Measurements from ENCODE around the gene ADD2.

Gene ADD2

DNA sequence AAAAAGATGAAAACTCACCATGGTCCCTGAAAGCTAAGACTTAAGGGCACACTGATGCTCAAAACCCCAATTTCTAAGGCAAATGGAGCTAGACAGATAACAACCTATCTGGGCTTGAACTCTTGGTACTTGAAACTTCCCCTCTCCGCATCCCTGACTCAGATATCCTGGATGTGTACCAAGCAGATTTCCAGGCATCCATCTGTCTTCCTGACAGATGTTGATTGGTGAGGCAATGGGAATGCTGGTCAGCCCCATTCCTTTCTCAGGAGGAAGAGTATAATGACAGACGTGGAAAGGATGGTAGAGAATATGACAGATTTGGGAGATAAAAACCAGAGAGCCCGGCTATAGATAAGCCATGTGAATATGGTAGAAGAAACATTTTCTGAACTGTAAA is 69.2 kb downstream of the ADD2 start:
- DNase-seq, result no peak

GRCh38 chr2:70697603-70698383 is 70.2 kb downstream of the ADD2 start:
- DNase-seq, result no peak

GRCh38 chr2:70696142-70696541 is 71.9 kb downstream of the ADD2 start:
- no peak for DNase-seq

GRCh38 chr2:70692256-70692655 is 75.7 kb downstream of the ADD2 start:
- DNase-seq, result no peak

DNA sequence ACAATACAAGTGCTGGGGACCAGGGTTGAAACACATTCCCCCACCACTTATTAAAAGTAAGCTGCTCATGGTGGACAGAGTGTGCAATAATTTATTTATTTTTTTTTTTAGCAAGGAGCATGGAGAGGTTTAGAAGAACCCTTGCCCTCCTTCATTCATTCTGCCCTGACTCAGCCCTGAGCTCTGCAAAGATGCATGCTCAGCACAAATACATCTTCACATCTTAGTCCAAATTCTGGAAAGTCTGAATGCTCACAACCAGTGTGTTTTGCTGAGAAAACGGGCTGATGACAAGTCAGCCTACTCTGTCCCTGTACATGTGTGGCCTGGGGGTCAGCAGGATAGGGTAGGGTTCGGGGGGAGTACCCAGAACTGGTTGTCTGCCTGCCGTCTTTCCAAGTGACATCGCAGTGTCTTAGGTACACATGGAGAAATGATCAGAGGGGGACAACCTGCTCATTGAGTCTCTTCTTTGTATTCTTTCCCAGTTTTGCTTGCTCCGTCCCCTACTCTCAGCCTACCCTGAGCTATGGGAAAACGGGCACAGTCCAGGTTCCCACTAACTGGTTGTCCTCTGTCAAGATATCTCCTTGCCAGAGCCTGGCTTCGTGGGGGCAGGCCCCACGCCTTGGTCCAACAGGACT is 76.4 kb downstream of the ADD2 start:
- no peak for DNase-seq

DNA sequence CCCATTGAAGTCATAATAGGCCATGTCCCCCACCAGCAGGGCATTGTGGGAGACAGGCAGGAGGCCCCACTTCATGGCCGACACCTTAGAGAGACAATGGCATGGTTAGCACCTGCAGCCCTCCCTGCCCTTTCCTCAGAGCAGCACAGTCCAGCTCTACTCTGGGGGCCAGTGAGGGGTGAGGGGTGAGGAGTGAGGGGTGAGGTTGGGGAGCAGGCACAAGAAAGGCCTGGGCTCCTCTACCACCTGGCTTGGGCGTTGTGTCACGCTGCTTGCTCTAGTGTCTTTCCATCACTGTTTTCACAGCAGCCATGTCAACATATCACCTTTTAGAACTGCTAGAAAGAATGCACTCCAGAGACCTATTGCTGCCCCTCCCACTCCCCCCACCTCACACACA is 77.2 kb downstream of the ADD2 start:
- DNase-seq, result no peak

DNA sequence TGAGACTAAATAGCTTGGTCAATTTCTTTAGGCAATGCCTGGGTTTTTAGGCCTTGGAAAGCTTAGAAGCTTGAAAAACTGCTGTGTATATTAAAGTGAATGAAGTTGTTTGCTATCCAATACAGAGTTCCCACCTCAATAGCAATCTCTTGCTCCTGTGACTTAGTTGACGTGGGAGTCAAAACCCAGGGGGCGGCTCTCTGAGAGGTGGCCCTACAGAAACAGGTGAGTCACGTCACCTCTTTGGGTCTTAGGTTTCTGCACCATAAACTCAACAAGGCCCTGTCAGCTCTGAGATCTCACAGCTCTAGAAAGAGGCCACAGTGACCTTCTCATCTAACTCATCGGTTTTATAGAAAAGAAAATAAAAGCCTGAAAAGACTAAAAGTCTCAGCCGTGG is 79.6 kb downstream of the ADD2 start:
- no peak for DNase-seq

- DNase-seq, result no peak
Observed at GRCh38 chr2:70687461-70687795, 80.6 kb downstream of the ADD2 start.

- peak in 1 of 2 experiments; percentile 27 for DNase-seq
Observed at GRCh38 chr2:70686577-70687460, 81.2 kb downstream of the ADD2 start.

DNA sequence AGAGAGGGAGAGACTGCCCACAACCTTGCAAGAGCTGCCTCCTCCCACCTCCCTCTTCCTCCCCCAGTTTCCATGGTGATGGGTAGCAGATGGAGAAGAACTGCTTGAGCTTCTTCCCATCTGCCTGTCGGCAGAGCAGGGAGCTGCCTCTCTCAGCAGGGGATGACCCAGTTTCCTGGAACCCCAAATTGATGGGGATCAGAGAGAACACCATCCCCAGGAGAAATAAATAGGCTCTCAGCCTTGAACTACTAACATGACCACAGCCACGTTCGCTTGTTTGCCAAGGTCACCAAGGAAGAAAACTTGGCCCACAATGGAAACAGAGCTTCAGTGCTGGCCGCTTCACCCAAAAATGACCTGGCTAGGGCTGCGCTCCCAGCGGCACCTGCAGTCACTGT is 82.2 kb downstream of the ADD2 start:
- peak; percentile 78 to 99 for DNase-seq

DNA sequence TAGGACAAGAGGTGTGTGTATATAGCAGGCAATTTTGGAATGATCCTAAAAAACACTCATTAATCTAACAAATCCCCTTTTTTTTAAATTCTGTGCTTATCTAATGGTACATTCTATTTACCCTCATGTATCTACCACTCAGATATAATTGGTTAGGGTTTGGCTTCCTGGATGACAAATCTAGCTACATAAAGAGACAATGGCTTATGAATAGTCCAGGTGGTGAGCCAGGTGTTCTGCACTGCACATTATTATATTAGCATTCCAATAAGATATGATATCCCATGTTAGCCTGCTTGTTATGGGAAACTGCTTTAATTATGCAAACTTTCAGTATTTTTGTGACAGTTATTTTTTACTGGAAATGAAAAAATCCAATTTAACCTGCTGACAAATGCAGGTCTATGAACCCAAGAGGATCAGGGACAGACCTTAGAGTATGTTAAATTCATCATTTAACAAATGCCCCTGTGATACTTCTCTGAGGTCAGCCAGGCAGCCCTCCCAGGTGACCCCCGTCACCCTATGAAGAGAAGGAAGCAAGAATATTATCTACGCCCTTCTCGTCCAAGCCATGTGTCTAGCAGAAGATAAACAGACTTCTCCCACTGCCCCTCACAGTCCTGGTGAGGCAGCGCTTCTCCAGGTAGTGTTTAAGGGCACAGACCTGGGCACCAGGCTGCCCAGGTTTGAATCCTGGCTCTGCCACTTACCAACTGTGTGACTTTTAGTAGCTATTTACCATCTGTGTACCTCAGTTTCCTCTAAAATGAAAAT is 83.0 kb downstream of the ADD2 start:
- no peak for DNase-seq

- DNase-seq, result no peak
Observed at GRCh38 chr2:70683455-70683854, 84.5 kb downstream of the ADD2 start.

GRCh38 chr2:70680735-70681134 is 87.3 kb downstream of the ADD2 start:
- DNase-seq, result no peak

GRCh38 chr2:70679259-70679658 is 88.7 kb downstream of the ADD2 start:
- DNase-seq, result no peak

GRCh38 chr2:70678576-70679143 is 89.3 kb downstream of the ADD2 start:
- no peak for DNase-seq

DNA sequence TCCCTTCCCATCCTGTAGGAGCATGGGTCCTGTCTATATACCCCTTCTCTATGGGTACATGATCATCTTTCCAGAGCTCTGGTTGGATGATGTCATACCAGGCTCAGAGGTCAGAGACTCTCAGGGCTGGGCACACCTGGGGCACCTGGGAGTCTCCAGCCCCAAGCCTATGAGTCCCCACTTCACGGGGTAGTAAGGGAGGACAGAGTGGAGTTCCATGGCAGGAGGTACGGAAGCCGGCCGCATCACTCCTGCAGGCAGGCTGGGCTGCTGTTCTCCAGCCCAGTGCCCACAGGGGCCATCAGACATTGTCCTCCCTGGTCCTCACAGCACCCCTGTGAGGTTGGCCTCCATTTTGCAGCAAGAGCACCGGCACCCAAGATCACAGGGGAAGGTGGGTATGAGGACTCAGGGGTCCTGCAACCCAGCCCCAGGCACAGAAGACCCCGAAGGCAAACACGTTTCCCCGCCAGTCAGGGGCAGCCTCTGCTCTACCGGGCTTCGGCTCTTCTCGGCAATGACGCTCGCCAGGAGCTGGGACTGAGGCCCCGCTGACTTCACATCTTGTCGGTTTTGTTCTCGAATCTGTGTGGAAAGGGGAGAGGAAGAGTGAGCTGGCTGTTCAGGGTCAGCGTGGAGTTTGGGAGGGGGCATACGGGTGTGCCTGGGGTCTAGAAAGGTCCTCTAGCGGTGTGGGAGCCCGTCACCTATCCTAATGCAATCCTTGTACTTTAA is 91.5 kb downstream of the ADD2 start:
- DNase-seq, result no peak

- DNase-seq, result no peak
Observed at GRCh38 chr2:70675862-70676261, 92.1 kb downstream of the ADD2 start.

- DNase-seq, result no peak
Observed at GRCh38 chr2:70674636-70675430, 93.2 kb downstream of the ADD2 start.

- no peak for DNase-seq
Observed at GRCh38 chr2:70673041-70673647, 94.9 kb downstream of the ADD2 start.

DNA sequence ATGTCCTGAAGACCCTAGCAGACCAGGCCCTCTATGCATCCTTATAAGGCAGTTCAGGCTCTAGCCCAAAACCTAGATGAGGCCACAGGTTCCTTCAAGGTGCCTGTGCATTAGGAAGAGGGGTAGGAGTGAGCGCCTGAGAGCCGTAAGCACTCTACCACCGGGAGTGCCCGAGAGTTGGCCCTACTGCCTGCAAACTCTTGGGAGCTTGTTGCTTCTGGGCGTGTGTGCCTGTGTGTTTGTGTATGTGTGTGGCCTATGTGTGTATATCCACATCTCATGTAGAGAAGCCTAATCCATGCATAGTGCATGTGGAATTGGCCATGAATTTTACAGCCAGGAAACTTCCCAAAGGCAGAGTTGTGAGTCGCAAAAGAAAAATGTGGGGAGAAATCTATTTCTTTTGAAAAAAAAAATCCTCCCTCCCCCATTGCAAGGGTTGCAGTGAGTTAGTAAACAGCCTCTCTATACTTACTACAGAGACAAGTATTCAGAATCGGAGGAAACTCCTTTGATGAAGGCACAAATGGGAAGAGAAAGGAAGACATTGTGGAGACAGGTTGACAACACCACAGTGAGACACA is 96.8 kb downstream of the ADD2 start:
- no peak for DNase-seq
